K562 (cell line): ENCODE measurements around the gene TBC1D16. TPM values are rescaled to one million over a fixed set of nuclear protein-coding genes. Genes with fewer than 3 reads are reported as not detected.

Experiments used
- ATAC-seq: fragments of 200-7000 bp; cut with Tn5 transposase; 3 replicates; pipeline ENCODE4 v1.9.1; 2020; ENCODE audit warnings: moderate library complexity
- BruUV-seq: library from RNA; stranded (reverse); fragments of 400-500 nt; replicated peaks from 2 replicates; lab custom pipeline; 2021; lab: Mats Ljungman, UMichigan
- CTCF ChIA-PET: fragments of 300-600 bp; formaldehyde crosslinking; extraction: SDS; loops from one replicate; lab custom pipeline; 2021; ENCODE audit warnings: low intra/inter-chr PET ratio; lab: Yijun Ruan, JAX
- POLR2A ChIA-PET: fragments of 300-600, 350-650 bp; sonication (Branson Sonifier 250); formaldehyde crosslinking; extraction: SDS; loops from one replicate; lab custom pipeline; 2021; ENCODE audit warnings: antibody characterized with exemption, inconsistent platforms; lab: Yijun Ruan, JAX
- DNase-seq, 4 experiments: peaks; one replicate each; pipeline versions ENCODE4 v3.0.0 to v3.0.0-alpha.2; 2011 to 2018; ENCODE audit warnings: low spot score in 3 of 4, mixed read lengths in 3 of 4; ENCODE audit errors: extremely low read depth in 1 of 4
- FAIRE-seq: peaks from 2 replicates; lab custom pipeline; 2011; peaks lifted over from hg19 to GRCh38; lab: Jason Lieb, UNC
- H2AFZ ChIP-seq: 2 replicates; pipeline ENCODE4 v1.6.0; 2011; ENCODE audit warnings: low read depth, low read length, control low read depth, inconsistent platforms
- H3K27ac ChIP-seq: fragments of 200-600 bp; 3 replicates; pipeline ENCODE4 v1.8.0; 2011; ENCODE audit warnings: low read depth, mild to moderate bottlenecking, control low read depth, inconsistent platforms, low read length, moderate library complexity, mixed read lengths; ENCODE audit errors: extremely low read depth
- H3K27me3 ChIP-seq, 2 experiments: fragments of 300-600 bp in 1 of 2; 2 replicates in 1 of 2; 3 replicates in 1 of 2; pipeline versions ENCODE4 v1.6.0 to v1.8.0; 2011; ENCODE audit warnings: inconsistent platforms in 2 of 2, low read length in 2 of 2, mild to moderate bottlenecking in 1 of 2, mixed read lengths in 1 of 2, moderate library complexity in 1 of 2; ENCODE audit not compliant: control insufficient read depth in 2 of 2, insufficient read depth in 2 of 2
- H3K36me3 ChIP-seq: fragments of 300-600 bp; 3 replicates; pipeline ENCODE4 v1.8.0; 2011; ENCODE audit warnings: mild to moderate bottlenecking, low read length, inconsistent platforms; ENCODE audit not compliant: control insufficient read depth, insufficient read depth
- H3K4me1 ChIP-seq, 2 experiments: fragments of 200-600 bp in 1 of 2; replicated peaks in 1 of 2; 2 replicates in 1 of 2; 3 replicates in 1 of 2; pipeline versions ENCODE4 v1.5.1 to v1.8.0; 2011; ENCODE audit warnings: inconsistent platforms in 2 of 2, low read length in 2 of 2, mild to moderate bottlenecking in 1 of 2, mixed read lengths in 1 of 2, moderate library complexity in 1 of 2; ENCODE audit not compliant: control insufficient read depth in 2 of 2, insufficient read depth in 2 of 2
- H3K4me2 ChIP-seq: 2 replicates; pipeline ENCODE4 v1.6.1; 2011; ENCODE audit warnings: low read length, control low read depth, inconsistent platforms, mixed read lengths; ENCODE audit not compliant: insufficient read depth
- H3K4me3 ChIP-seq: fragments of 200-600 bp; sonication (generic), shearing (Covaris generic); 2 replicates; pipeline ENCODE4 v1.5.1; 2016; ENCODE audit warnings: control low read depth, inconsistent platforms
- H3K79me2 ChIP-seq: fragments of 200-600 bp; 3 replicates; pipeline ENCODE4 v1.8.0; 2011; ENCODE audit warnings: low read length, inconsistent platforms; ENCODE audit not compliant: control insufficient read depth, insufficient read depth
- H3K9ac ChIP-seq, 2 experiments: 2 replicates each; pipeline versions ENCODE4 v1.6.0 to v1.6.1; 2011; ENCODE audit warnings: low read depth in 2 of 2, low read length in 2 of 2, control low read depth in 1 of 2, inconsistent platforms in 1 of 2, mild to moderate bottlenecking in 1 of 2, mixed read lengths in 1 of 2; ENCODE audit not compliant: insufficient read depth in 1 of 2
- H3K9me1 ChIP-seq: one replicate; pipeline ENCODE4 v1.6.0; 2011; ENCODE audit warnings: inconsistent platforms, mild to moderate bottlenecking, low read length, moderate library complexity; ENCODE audit not compliant: control insufficient read depth, insufficient read depth
- H3K9me3 ChIP-seq: replicated peaks from 2 replicates; pipeline ENCODE4 v1.5.1; 2011; ENCODE audit warnings: low read depth, low read length, inconsistent platforms; ENCODE audit not compliant: control insufficient read depth, insufficient read depth
- H4K20me1 ChIP-seq: replicated peaks from 2 replicates; pipeline ENCODE4 v1.6.1; 2011; ENCODE audit warnings: low read length, inconsistent platforms, mixed read lengths; ENCODE audit not compliant: control insufficient read depth, insufficient read depth
- CBX2 ChIP-seq: fragments of 200-600 bp; sonication (generic); IDR thresholded peaks from one replicate; pipeline ENCODE4 v1.6.1; 2012; ENCODE audit warnings: mild to moderate bottlenecking, low read length, inconsistent platforms; ENCODE audit not compliant: insufficient read depth, poor library complexity, severe bottlenecking
- GATAD2B ChIP-seq: fragments of 450-650 bp; IDR thresholded peaks from 2 replicates; pipeline ENCODE4 v1.6.1; 2017; ENCODE audit warnings: mild to moderate bottlenecking, borderline replicate concordance
- ILK ChIP-seq: fragments of 450-650 bp; IDR thresholded peaks from 2 replicates; pipeline ENCODE4 v1.6.1; 2016; ENCODE audit warnings: missing genetic modification characterization, low read depth, mild to moderate bottlenecking, missing compliant biosample characterization, moderate library complexity, borderline replicate concordance
- KDM2B ChIP-seq: fragments of 250-450 bp; sonication (Bioruptor Pico); IDR thresholded peaks from 2 replicates; pipeline ENCODE4 v1.8.0; 2021; ENCODE audit warnings: mild to moderate bottlenecking, moderate library complexity
- MBD2 ChIP-seq: sonication (generic); IDR thresholded peaks from 2 replicates; pipeline ENCODE4 v1.6.1; 2016; ENCODE audit warnings: low read depth, borderline replicate concordance
- WGBS: fragments of 100-300 bp; shearing (Covaris generic); methylation state at CpG from one replicate; pipeline ENCODE4 v1.1.6; 2016; ENCODE audit warnings: low coverage, mixed read lengths; ENCODE audit not compliant: insufficient coverage; ENCODE audit errors: missing lambda C conversion rate; 5-methylcytosine and 5-hydroxymethylcytosine counted together
- in situ Hi-C: fragments of 300-500 bp; cut with MboI; formaldehyde crosslinking; loops from 4 replicates; pipeline ENCODE4 v1.15.0; 2018; ENCODE audit warnings: inconsistent platforms, mixed read lengths
- intact Hi-C: fragments of 100-400 bp; cut with micrococcal nuclease; formaldehyde crosslinking; loops from 2 replicates; pipeline ENCODE4 v1.14.2; 2022
- polyA plus RNA-seq, 8 experiments: library from polyadenylated mRNA; depleted of rRNA in 4 of 8; stranded (reverse) in 5 of 8; unstranded in 3 of 8; fragments of >200 nt; fragmentation: Nextera tagmentation in 2 of 8; fragmentation: Illumina TruSeq in 1 of 8; extraction: Ambion mirVana in 2 of 8; extraction: Trizol in 1 of 8; gene quantifications; 2 replicates each; pipeline versions ENCODE4 v1.2.1 to v1.2.3, GENCODE V29; 2011 to 2014; ENCODE audit warnings: inconsistent platforms in 1 of 8, missing spikeins in 1 of 8
- total RNA-seq, 7 experiments: library from RNA; depleted of rRNA in 6 of 7; stranded (reverse); fragments of >200 nt in 6 of 7; fragmentation: Illumina TruSeq in 2 of 7; extraction: Trizol in 2 of 7; gene quantifications; 2 replicates each; pipeline versions ENCODE4 v1.2.1 to v1.2.3, GENCODE V29; 2011 to 2021; ENCODE audit warnings: low replicate concordance in 1 of 7
- TF ChIP-seq, protein P1 (sequence below): sonication (generic); formaldehyde crosslinking; IDR thresholded peaks from 2 replicates; pipeline ENCODE4 v1.8.1; 2022; ENCODE audit warnings: missing genetic modification reagents

TBC1D16 gene
- total and polyA plus RNA-seq, 9 of the 15 experiments (the other 6 are each of a cell fraction or from before 2014, with no cell fraction given), result 0.01 to 0.20 (median 0.03) TPM; not detected in 1

DNA sequence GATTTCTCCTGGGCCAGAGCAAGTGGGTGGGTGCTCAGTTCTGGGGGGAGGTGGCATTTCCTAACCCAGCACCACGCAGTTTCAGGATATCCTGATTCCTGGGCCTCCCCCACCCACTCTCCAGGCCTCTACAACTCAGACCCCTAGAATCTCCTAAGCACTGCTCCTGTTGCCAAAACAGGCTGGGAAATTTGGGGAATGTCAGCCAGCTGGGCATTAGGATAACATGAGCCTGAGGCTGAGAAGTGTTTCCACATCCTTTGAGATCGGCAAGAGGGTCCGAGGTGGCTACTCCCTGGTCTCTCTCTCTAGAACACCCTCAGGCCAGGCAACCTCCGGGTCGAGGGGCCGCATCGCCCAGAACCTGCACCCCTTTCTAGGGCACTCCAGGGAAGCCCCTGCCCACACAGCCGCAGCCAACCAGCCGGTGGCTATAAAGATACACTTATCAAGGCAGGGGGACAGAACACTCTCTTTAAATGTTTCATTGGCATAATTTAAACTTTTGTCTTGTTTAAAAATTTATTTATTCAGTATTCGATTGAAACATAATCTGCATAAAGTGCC is 23.6 kb downstream of the TBC1D16 start:
- Histone ChIP-seq H2AFZ (no peak overlapping the region), H3K9me3 (no peaks in the 10 kb centered on the region), H3K27ac (no peak overlapping the region), H3K4me2 (no peak overlapping the region), H3K79me2 (no peaks in the 10 kb centered on the region), H3K9ac (no peak overlapping the region), H3K4me1 (peaks cover 0 to 27% of the 10 kb centered on the region in 2 experiments; a peak in 2 of 5 replicates), H3K36me3 (no peaks in the 10 kb centered on the region), H4K20me1 (peaks cover 3% of the 10 kb centered on the region; the same call in 1 of the 2 replicates), H3K4me3 (no peak overlapping the region), H3K9me1 (no peaks in the 10 kb centered on the region), H3K27me3 (peaks cover 33 to 90% of the 10 kb centered on the region in 2 experiments)
- WGBS, result 4% methylated on average over 10 of the region's 10 CpGs
- FAIRE-seq (no peak), DNase-seq (no peak), ATAC-seq (no peak)
- in situ Hi-C loops, result no loop called here
- POLR2A ChIA-PET, result no interaction called here
- BruUV-seq, result no TSS peak
- intact Hi-C loops, result no loop called here
- TF ChIP-seq ILK (tag) (no peak), CBX2 (no peak), MBD2 (no peak), GATAD2B (no peak), KDM2B (CRISPR knock-in tag) (no peak)
- TF ChIP-seq, protein P1, sequence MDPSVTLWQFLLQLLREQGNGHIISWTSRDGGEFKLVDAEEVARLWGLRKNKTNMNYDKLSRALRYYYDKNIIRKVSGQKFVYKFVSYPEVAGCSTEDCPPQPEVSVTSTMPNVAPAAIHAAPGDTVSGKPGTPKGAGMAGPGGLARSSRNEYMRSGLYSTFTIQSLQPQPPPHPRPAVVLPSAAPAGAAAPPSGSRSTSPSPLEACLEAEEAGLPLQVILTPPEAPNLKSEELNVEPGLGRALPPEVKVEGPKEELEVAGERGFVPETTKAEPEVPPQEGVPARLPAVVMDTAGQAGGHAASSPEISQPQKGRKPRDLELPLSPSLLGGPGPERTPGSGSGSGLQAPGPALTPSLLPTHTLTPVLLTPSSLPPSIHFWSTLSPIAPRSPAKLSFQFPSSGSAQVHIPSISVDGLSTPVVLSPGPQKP (CRISPR knock-in tag), result no peak
- TF ChIP-seq, all 486 proteins: peak for 0
- CTCF ChIA-PET, result no interaction called here
